K562 (cell line): ENCODE data around the gene UNC13C.

Experiments
- BRCA1 ChIP-seq, 2 experiments: fragments of 450-650 bp in 1 of 2; sonication (generic) in 1 of 2; formaldehyde crosslinking in 1 of 2; IDR thresholded peaks; 2 replicates each; pipeline versions ENCODE4 v1.5.0 to v1.6.1; 2017 to 2020; ENCODE audit warnings: mild to moderate bottlenecking in 1 of 2, missing genetic modification reagents in 1 of 2
- ETV5 ChIP-seq: sonication (generic); formaldehyde crosslinking; IDR thresholded peaks from 2 replicates; pipeline ENCODE4 v1.4.0; 2020; ENCODE audit warnings: low read depth, mild to moderate bottlenecking, missing genetic modification reagents
- JUND ChIP-seq, 2 experiments: IDR thresholded peaks; 2 replicates in 1 of 2; 3 replicates in 1 of 2; pipeline ENCODE4 v1.6.1; 2011; ENCODE audit warnings: borderline replicate concordance in 2 of 2, low read depth in 2 of 2, low read length in 2 of 2, improper control_type of control experiment in 1 of 2, missing biosample characterization in 1 of 2, missing genetic modification characterization in 1 of 2, missing genetic modification reagents in 1 of 2
- RAD21 ChIP-seq, 2 experiments: fragments of 250-450 bp in 1 of 2; fragments of 450-650 bp in 1 of 2; sonication (Bioruptor Pico) in 1 of 2; formaldehyde crosslinking in 1 of 2; IDR thresholded peaks in 1 of 2; conservative IDR thresholded peaks in 1 of 2; 2 replicates each; pipeline versions ENCODE4 v1.4.0 to v1.8.0; 2020 to 2022; ENCODE audit warnings: mild to moderate bottlenecking in 2 of 2, moderate library complexity in 1 of 2
- RCOR1 ChIP-seq, 2 experiments: IDR thresholded peaks; 2 replicates each; pipeline ENCODE4 v1.6.1; 2012; ENCODE audit warnings: low read depth in 2 of 2, low read length in 2 of 2, borderline replicate concordance in 1 of 2, improper control_type of control experiment in 1 of 2
- ZNF121 ChIP-seq: sonication (generic); formaldehyde crosslinking; conservative IDR thresholded peaks from 2 replicates; pipeline ENCODE4 v1.8.0; 2022; ENCODE audit warnings: missing genetic modification reagents
- ZSCAN32 ChIP-seq: fragments of 450-650 bp; formaldehyde crosslinking; IDR thresholded peaks from 2 replicates; pipeline ENCODE4 v1.4.0; 2020; ENCODE audit warnings: mild to moderate bottlenecking, moderate library complexity
- ZZZ3 ChIP-seq: fragments of 450-650 bp; IDR thresholded peaks from 2 replicates; pipeline ENCODE4 v1.6.1; 2016; ENCODE audit warnings: antibody characterized with exemption, mild to moderate bottlenecking, moderate library complexity
- TF ChIP-seq, protein P1 (sequence below), 3 experiments: IDR thresholded peaks in 2 of 3; conservative IDR thresholded peaks in 1 of 3; 2 replicates each; pipeline ENCODE4 v1.5.1; 2011 to 2012; ENCODE audit warnings: low read length in 3 of 3, mild to moderate bottlenecking in 3 of 3, control low read depth in 2 of 3, improper control_type of control experiment in 1 of 3, inconsistent platforms in 1 of 3, low read depth in 1 of 3, mixed read lengths in 1 of 3, moderate library complexity in 1 of 3; ENCODE audit not compliant: insufficient read depth in 2 of 3

DNA sequence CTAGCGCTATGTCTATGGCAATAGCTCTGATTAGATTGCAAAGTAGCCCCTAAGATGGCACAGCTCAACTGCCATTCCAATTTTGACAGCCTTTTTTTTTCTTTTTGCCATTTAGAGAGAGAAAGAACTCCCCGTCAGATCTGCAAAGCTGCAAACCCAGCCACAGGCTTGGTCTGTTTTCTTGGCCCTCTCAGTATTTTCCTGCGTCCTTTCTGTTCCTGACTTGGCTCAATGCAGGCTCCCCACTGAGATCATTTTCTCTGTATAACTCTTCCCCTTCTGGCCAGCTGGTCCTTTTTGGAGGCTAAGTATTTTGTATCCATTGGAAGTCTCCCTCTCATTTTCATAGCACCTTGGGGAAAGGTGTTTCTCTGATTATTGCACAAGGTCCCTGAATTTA lies 386.7 kb downstream of the UNC13C start:
- TF ChIP-seq ETV5 (CRISPR knock-in tag) (no peak), RCOR1 (IDR thresholded peaks at IDR 0.05; ENCODE audit: borderline replicate concordance in 1 of 2, low read depth in 2 of 2, low read length in 2 of 2) (no peak), ZSCAN32 (CRISPR knock-in tag) (no peak), JUND (IDR thresholded peaks at IDR 0.05; ENCODE audit: borderline replicate concordance, low read depth, low read length) (no peak), JUND (tag; IDR thresholded peaks at IDR 0.05; ENCODE audit: borderline replicate concordance, low read depth, low read length) (no peak), RAD21 (CRISPR knock-in tag; conservative IDR thresholded peaks at IDR 0.05 in 1 of 2, IDR thresholded peaks at IDR 0.05 in 1 of 2) (no peak), ZNF121 (CRISPR knock-in tag) (no peak), BRCA1 (IDR thresholded peaks at IDR 0.05) (no peak), BRCA1 (CRISPR knock-in tag; IDR thresholded peaks at IDR 0.05) (no peak), ZZZ3 (no peak)
- TF ChIP-seq, protein P1, sequence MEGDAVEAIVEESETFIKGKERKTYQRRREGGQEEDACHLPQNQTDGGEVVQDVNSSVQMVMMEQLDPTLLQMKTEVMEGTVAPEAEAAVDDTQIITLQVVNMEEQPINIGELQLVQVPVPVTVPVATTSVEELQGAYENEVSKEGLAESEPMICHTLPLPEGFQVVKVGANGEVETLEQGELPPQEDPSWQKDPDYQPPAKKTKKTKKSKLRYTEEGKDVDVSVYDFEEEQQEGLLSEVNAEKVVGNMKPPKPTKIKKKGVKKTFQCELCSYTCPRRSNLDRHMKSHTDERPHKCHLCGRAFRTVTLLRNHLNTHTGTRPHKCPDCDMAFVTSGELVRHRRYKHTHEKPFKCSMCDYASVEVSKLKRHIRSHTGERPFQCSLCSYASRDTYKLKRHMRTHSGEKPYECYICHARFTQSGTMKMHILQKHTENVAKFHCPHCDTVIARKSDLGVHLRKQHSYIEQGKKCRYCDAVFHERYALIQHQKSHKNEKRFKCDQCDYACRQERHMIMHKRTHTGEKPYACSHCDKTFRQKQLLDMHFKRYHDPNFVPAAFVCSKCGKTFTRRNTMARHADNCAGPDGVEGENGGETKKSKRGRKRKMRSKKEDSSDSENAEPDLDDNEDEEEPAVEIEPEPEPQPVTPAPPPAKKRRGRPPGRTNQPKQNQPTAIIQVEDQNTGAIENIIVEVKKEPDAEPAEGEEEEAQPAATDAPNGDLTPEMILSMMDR (IDR thresholded peaks at IDR 0.05 in 2 of 3, conservative IDR thresholded peaks at IDR 0.05 in 1 of 3; ENCODE audit: insufficient read depth in 2 of 3, low read depth in 1 of 3, low read length in 3 of 3): no peak
